Common myeloid progenitor, CD34-positive (primary cell): Measurements from ENCODE around the gene TRAK2.
"Not testable (repeated sequence)": the region's sequence is repeated elsewhere in the genome, so short reads cannot be mapped to it uniquely, and the experiment has no call there.

Experiments
- CTCF ChIA-PET: fragments of 350-600 bp; sonication (Branson Sonifier 250); formaldehyde crosslinking; loops from one replicate; lab custom pipeline; 2021; ENCODE audit warnings: antibody characterized with exemption; lab: Charles Lee
- POLR2A ChIA-PET: fragments of 350-600 bp; sonication (Branson Sonifier 250); formaldehyde crosslinking; loops from one replicate; lab custom pipeline; 2021; ENCODE audit warnings: antibody characterized with exemption; lab: Charles Lee
- DNase-seq, 3 donors: peaks; one replicate each; pipeline versions ENCODE4 v3.0.0 to v3.0.0-alpha.2; 2013
- H3K27ac ChIP-seq, 2 experiments: 1 replicate in 1 of 2; 2 replicates in 1 of 2; pipeline ENCODE4 v1.7.0; 2013; ENCODE audit warnings: inconsistent platforms in 2 of 2, low read length in 2 of 2, mild to moderate bottlenecking in 2 of 2, low read depth in 1 of 2, moderate library complexity in 1 of 2; ENCODE audit not compliant: severe bottlenecking in 2 of 2, insufficient read depth in 1 of 2, poor library complexity in 1 of 2
- H3K27me3 ChIP-seq, 5 experiments: replicated peaks in 2 of 5; 1 replicate in 3 of 5; 2 replicates in 2 of 5; pipeline versions ENCODE4 v1.6.1 to v1.7.0; 2013; ENCODE audit warnings: low read length in 4 of 5, mild to moderate bottlenecking in 2 of 5, moderate library complexity in 2 of 5, inconsistent platforms in 1 of 5; ENCODE audit not compliant: insufficient read depth in 5 of 5, control insufficient read depth in 4 of 5
- H3K36me3 ChIP-seq, 4 experiments: 1 replicate in 2 of 4; 2 replicates in 2 of 4; pipeline versions ENCODE4 v1.6.1 to v1.7.0; 2013; ENCODE audit warnings: low read length in 3 of 4, control low read depth in 1 of 4, mild to moderate bottlenecking in 1 of 4; ENCODE audit not compliant: control insufficient read depth in 4 of 4, insufficient read depth in 4 of 4
- H3K4me1 ChIP-seq, 4 experiments: 1 replicate in 3 of 4; 2 replicates in 1 of 4; pipeline versions ENCODE4 v1.6.1 to v1.7.1; 2013; ENCODE audit warnings: low read length in 3 of 4, mild to moderate bottlenecking in 3 of 4, control low read depth in 1 of 4, inconsistent platforms in 1 of 4, moderate library complexity in 1 of 4; ENCODE audit not compliant: control insufficient read depth in 4 of 4, insufficient read depth in 4 of 4; ENCODE audit errors: control extremely low read depth in 1 of 4
- H3K4me3 ChIP-seq, 7 experiments: 1 replicate in 4 of 7; 2 replicates in 3 of 7; pipeline versions ENCODE4 v1.5.1 to v1.7.0; 2013; ENCODE audit warnings: mild to moderate bottlenecking in 7 of 7, low read length in 6 of 7, moderate library complexity in 6 of 7, inconsistent platforms in 2 of 7, low read depth in 2 of 7, control low read depth in 1 of 7; ENCODE audit not compliant: insufficient read depth in 4 of 7, control insufficient read depth in 1 of 7; ENCODE audit errors: extremely low read depth in 1 of 7
- H3K9me3 ChIP-seq, 5 experiments: 1 replicate in 4 of 5; 2 replicates in 1 of 5; pipeline versions ENCODE4 v1.6.1 to v1.7.1; 2013; ENCODE audit warnings: low read length in 4 of 5, mild to moderate bottlenecking in 2 of 5, inconsistent platforms in 1 of 5, low read depth in 1 of 5, moderate library complexity in 1 of 5; ENCODE audit not compliant: control insufficient read depth in 4 of 5, insufficient read depth in 2 of 5; ENCODE audit errors: control extremely low read depth in 1 of 5
- WGBS: methylation state at CpG from one replicate; pipeline ENCODE4 v1.1.5; 2013; ENCODE audit not compliant: insufficient coverage; 5-methylcytosine and 5-hydroxymethylcytosine counted together

TRAK2 gene

GRCh38 chr2:201396595-201396994 lies 54.7 kb downstream of the TRAK2 start:
- Histone ChIP-seq H3K36me3 (peaks cover 7 to 63% (median 31%) of the 10 kb centered on the region in 4 experiments), H3K27me3 (no peaks in the 10 kb centered on the region), H3K4me3 (no peak overlapping the region), H3K4me1 (no peaks in the 10 kb centered on the region), H3K27ac (no peak overlapping the region), H3K9me3 (no peaks in the 10 kb centered on the region)
- WGBS: 95% methylated on average over 7 of the region's 8 CpGs
- ChIA-PET POLR2A (no interaction called here), CTCF (no interaction called here)
- DNase-seq: no peak

DNA sequence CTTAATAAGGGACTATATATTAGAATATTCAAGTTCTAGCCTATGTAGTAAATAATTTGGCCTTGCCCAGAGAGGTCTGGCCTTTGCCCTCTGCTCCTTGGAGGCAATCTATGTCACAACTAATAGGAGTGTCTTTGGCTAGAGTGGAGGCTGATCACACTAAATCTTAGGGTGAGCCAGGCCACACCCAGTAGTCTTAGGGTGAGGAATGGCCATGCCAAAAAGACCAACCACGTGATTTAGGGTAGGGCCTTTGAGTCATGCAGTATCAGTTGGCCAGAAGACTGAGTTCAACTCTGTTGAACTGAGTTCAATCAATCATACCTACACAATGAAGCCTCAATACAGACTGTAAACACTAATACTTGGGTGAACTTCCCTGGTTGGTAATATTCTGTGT lies 68.1 kb downstream of the TRAK2 start:
- peaks cover 0 to 11% (median 0%) of the 10 kb centered on the region in 5 experiments for H3K9me3 ChIP-seq
- no peak for DNase-seq
- POLR2A ChIA-PET: no interaction called here
- no peaks in the 10 kb centered on the region for H3K27me3 ChIP-seq
- peaks cover 17 to 56% (median 43%) of the 10 kb centered on the region in 4 experiments for H3K36me3 ChIP-seq
- no peak overlapping the region for H3K27ac ChIP-seq
- WGBS: 89% methylated on average over 1 of the region's 1 CpG
- H3K4me1 ChIP-seq: peaks cover 0 to 7% (median 1%) of the 10 kb centered on the region in 4 experiments
- CTCF ChIA-PET: no interaction called here
- H3K4me3 ChIP-seq: no peak overlapping the region

- POLR2A ChIA-PET: no interaction called here
- WGBS: 96% methylated on average over 2 of the region's 5 CpGs
- CTCF ChIA-PET: interaction anchor here (1.1 kb wide), 1 partner anchor 10 kb away, joined by 3 read pairs; no protein-coding TSS in a partner anchor
These were observed 72.5 kb downstream of the TRAK2 start for GRCh38 chr2:201378496-201379397.

GRCh38 chr2:201377218-201377617 lies 74.0 kb downstream of the TRAK2 start:
- H3K4me1 ChIP-seq: no peaks in the 10 kb centered on the region
- POLR2A ChIA-PET: no interaction called here

More at GRCh38 chr2:201378496-201379397, 72.5 kb downstream of the TRAK2 start:
- Histone ChIP-seq H3K27ac (no peak overlapping the region), H3K9me3 (peaks cover 0 to 11% (median 0%) of the 10 kb centered on the region in 5 experiments), H3K36me3 (peaks cover 14 to 34% (median 29%) of the 10 kb centered on the region in 4 experiments), H3K4me1 (no peaks in the 10 kb centered on the region), H3K27me3 (no peaks in the 10 kb centered on the region), H3K4me3 (no peak overlapping the region)
- no peak for DNase-seq

GRCh38 chr2:201369775-201370174 lies 81.5 kb downstream of the TRAK2 start:
- CTCF ChIA-PET: interaction anchor here (1.0 to 1.2 kb wide), 2 partner anchors 9 to 11 kb away, joined by 3 read pairs; no protein-coding TSS in a partner anchor

More at GRCh38 chr2:201377218-201377617, 74.0 kb downstream of the TRAK2 start:
- DNase-seq: no peak
- no peak overlapping the region for H3K27ac ChIP-seq
- 100% methylated on average over 3 of the region's 3 CpGs for WGBS
- peaks cover 0 to 11% (median 0%) of the 10 kb centered on the region in 5 experiments for H3K9me3 ChIP-seq
- CTCF ChIA-PET: interaction anchor here (1.6 kb wide), 2 partner anchors 14 to 15 kb away, joined by 5 to 6 read pairs; no protein-coding TSS in a partner anchor
- H3K4me3 ChIP-seq: no peak overlapping the region
- peaks cover 14 to 22% (median 19%) of the 10 kb centered on the region in 4 experiments for H3K36me3 ChIP-seq
- no peaks in the 10 kb centered on the region for H3K27me3 ChIP-seq

DNA sequence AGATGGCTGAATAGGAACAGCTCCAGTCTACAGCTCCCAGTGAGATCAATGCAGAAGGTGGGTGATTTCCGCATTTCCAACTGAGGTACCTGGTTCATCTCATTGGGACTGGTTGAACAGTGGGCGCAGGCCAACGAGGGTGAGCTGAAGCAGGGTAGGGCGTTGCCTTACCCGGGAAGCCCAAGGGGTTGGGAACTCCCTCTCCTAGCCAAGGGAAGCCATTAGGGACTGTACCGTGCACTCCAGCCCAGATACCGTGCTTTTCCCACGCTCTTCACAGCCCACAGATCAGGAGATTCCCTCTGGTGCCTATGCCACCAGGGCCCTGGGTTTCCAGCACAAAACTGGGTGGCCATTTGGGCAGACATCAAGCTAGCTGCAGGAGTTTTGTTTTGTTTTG lies 81.9 kb downstream of the TRAK2 start:
- CTCF ChIA-PET, DNase-seq, POLR2A ChIA-PET, H3K27me3 ChIP-seq, H3K4me3 ChIP-seq, H3K36me3 ChIP-seq, H3K4me1 ChIP-seq, H3K27ac ChIP-seq: not testable (repeated sequence)
- WGBS: 98% methylated on average over 5 of the region's 8 CpGs
- H3K9me3 ChIP-seq: peaks cover 0 to 20% (median 4%) of the 10 kb centered on the region in 5 experiments

More at GRCh38 chr2:201369775-201370174, 81.5 kb downstream of the TRAK2 start:
- no peak for DNase-seq
- Histone ChIP-seq H3K4me1 (no peaks in the 10 kb centered on the region), H3K27ac (no peak overlapping the region), H3K27me3 (no peaks in the 10 kb centered on the region), H3K9me3 (peaks cover 0 to 20% (median 4%) of the 10 kb centered on the region in 5 experiments), H3K36me3 (peaks cover 0 to 7% (median 2%) of the 10 kb centered on the region in 4 experiments), H3K4me3 (no peak overlapping the region)
- POLR2A ChIA-PET: no interaction called here
- WGBS: 98% methylated on average over 10 of the region's 11 CpGs

DNA sequence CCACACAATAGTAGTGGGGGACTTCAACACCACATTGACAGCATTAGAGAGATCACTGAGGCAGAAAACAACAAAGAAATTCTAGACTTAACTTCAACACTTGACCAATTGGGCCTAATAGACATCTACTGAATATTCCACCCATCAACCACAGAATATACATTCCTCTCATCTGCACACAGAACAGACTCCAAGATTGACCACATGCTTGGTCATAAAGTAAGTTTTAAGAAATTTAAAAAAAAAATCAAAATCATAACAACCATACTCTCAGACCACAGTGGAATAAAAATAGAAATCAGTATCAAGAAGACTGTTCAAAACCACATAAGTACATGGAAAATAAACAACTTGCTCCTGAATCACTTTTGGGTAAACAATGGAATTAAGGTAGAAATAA lies 85.1 kb downstream of the TRAK2 start:
- Histone ChIP-seq H3K4me3 (no peak overlapping the region), H3K27me3 (no peaks in the 10 kb centered on the region), H3K4me1 (peaks cover 0 to 2% (median 1%) of the 10 kb centered on the region in 4 experiments), H3K36me3 (peaks cover 0 to 14% (median 5%) of the 10 kb centered on the region in 4 experiments), H3K27ac (no peak overlapping the region), H3K9me3 (peaks cover 0 to 27% (median 11%) of the 10 kb centered on the region in 5 experiments)
- ChIA-PET POLR2A (no interaction called here), CTCF (interaction anchor here (4.2 kb wide), 2 partner anchors 129 to 133 kb away, joined by 27 to 33 read pairs; no protein-coding TSS in a partner anchor)
- DNase-seq: no peak
